Measurements from ENCODE around the gene ITGA6.
A peak's percentile ranks its signal among the peaks of the same experiment; 100 is the strongest.

The ITGA6 gene

GRCh38 chr2:172439911-172440310, 12.5 kb downstream of the ITGA6 start:
- FAIRE-seq, result no peak
- TF ChIP-seq CTCF (IDR thresholded peaks at IDR 0.05; ENCODE audit: insufficient read depth, missing control alignments), result no peak
- DNase-seq (ENCODE audit: insufficient read length, low spot score), result no peak

- TF ChIP-seq CTCF (IDR thresholded peaks at IDR 0.05; ENCODE audit: insufficient read depth, missing control alignments), result no peak
- DNase-seq (ENCODE audit: insufficient read length, low spot score), result peak; percentile 40
- peak; percentile 16 for FAIRE-seq
These were observed 13.4 kb downstream of the ITGA6 start for GRCh38 chr2:172440795-172441194.

- FAIRE-seq, result no peak
- TF ChIP-seq CTCF (IDR thresholded peaks at IDR 0.05; ENCODE audit: insufficient read depth, missing control alignments), result no peak
- DNase-seq (ENCODE audit: insufficient read length, low spot score), result no peak
These were observed 14.9 kb downstream of the ITGA6 start for GRCh38 chr2:172442072-172442895.

DNA sequence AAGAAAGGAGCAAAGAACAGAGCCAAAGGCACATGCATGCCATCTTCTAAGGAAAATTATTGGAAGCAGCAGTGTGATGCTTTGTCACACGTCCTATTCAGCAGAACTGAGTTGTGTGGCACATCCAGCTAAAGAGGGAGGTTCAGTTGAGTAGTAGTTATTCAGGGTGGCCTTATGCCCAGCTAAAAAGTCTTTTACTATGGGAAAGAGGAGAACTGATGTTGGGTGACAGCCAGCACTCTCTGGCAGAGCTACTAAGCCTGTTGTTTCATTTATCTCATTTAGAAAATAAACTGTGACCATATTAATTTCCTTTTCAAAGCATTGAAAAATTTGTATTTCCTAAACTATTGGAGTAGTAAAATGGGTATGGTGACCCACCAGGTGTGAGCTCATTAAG, 18.5 kb downstream of the ITGA6 start:
- no peak for FAIRE-seq
- no peak for DNase-seq (ENCODE audit: insufficient read length, low spot score)
- no peak for TF ChIP-seq CTCF (IDR thresholded peaks at IDR 0.05; ENCODE audit: insufficient read depth, missing control alignments)

- no peak for TF ChIP-seq CTCF (IDR thresholded peaks at IDR 0.05; ENCODE audit: insufficient read depth, missing control alignments)
- DNase-seq (ENCODE audit: insufficient read length, low spot score) (no peak), FAIRE-seq (no peak)
These were observed 19.2 kb downstream of the ITGA6 start for GRCh38 chr2:172446474-172447063.

GRCh38 chr2:172447811-172448493, 20.6 kb downstream of the ITGA6 start:
- no peak for DNase-seq (ENCODE audit: insufficient read length, low spot score)
- no peak for TF ChIP-seq CTCF (IDR thresholded peaks at IDR 0.05; ENCODE audit: insufficient read depth, missing control alignments)
- FAIRE-seq, result no peak
